GM19193 (cell line): ENCODE data around the gene PSMA6.

Experiments used
- POLR2A ChIP-seq: IDR thresholded peaks from 4 replicates; pipeline ENCODE4 v1.6.1; 2011; ENCODE audit not compliant: insufficient read depth, insufficient read length; ENCODE audit errors: extremely low read depth

PSMA6 gene

GRCh38 chr14:35292051-35292769 is at the start of gene PSMA6:
PSMA6 (plus strand) TSS chr14:35292382; CDS start chr14:35292477, 95 bp downstream.
- peak; percentile 87 for TF ChIP-seq POLR2A

- no peak for TF ChIP-seq POLR2A
Measured at GRCh38 chr14:35242599-35243311, 49.4 kb upstream of the PSMA6 start.

GRCh38 chr14:35243956-35244355 is 48.2 kb upstream of the PSMA6 start:
- no peak for TF ChIP-seq POLR2A

GRCh38 chr14:35244542-35244941 is 47.6 kb upstream of the PSMA6 start:
- TF ChIP-seq POLR2A = no peak

GRCh38 chr14:35245051-35245450 is 47.1 kb upstream of the PSMA6 start:
- TF ChIP-seq POLR2A = no peak

- TF ChIP-seq POLR2A = no peak
Measured at GRCh38 chr14:35247777-35248475, 44.3 kb upstream of the PSMA6 start.

- TF ChIP-seq POLR2A = no peak
Measured at GRCh38 chr14:35248476-35248788, 43.8 kb upstream of the PSMA6 start.

GRCh38 chr14:35250319-35250718 is 41.9 kb upstream of the PSMA6 start:
- no peak for TF ChIP-seq POLR2A

- TF ChIP-seq POLR2A = no peak
Measured at GRCh38 chr14:35252451-35252868, 39.7 kb upstream of the PSMA6 start.

- no peak for TF ChIP-seq POLR2A
Measured at GRCh38 chr14:35254736-35255135, 37.4 kb upstream of the PSMA6 start.

- TF ChIP-seq POLR2A = no peak
Measured at GRCh38 chr14:35255711-35256110, 36.5 kb upstream of the PSMA6 start.

GRCh38 chr14:35257809-35258208 is 34.4 kb upstream of the PSMA6 start:
- TF ChIP-seq POLR2A = no peak

GRCh38 chr14:35258420-35258819 is 33.8 kb upstream of the PSMA6 start:
- TF ChIP-seq POLR2A = no peak

GRCh38 chr14:35261774-35262173 is 30.4 kb upstream of the PSMA6 start:
- TF ChIP-seq POLR2A = no peak

- TF ChIP-seq POLR2A = no peak
Measured at GRCh38 chr14:35262436-35262835, 29.7 kb upstream of the PSMA6 start.

GRCh38 chr14:35268946-35269345 is 23.2 kb upstream of the PSMA6 start:
- no peak for TF ChIP-seq POLR2A
